ENCODE measurements around the gene ERCC6.

Gene ERCC6

GRCh38 chr10:49571388-49571787, 32.5 kb upstream of the ERCC6 start:
- Histone ChIP-seq H3K4me2 (ENCODE audit: low read length, poor library complexity, severe bottlenecking) (no peak overlapping the region), H3K14ac (ENCODE audit: low read length in 2 of 2) (no peak overlapping the region), H2AK5ac (ENCODE audit: low read length, severe bottlenecking) (no peak overlapping the region), H3K9ac (ENCODE audit: low read length) (no peak overlapping the region), H3K4me1 (ENCODE audit: control insufficient read depth, insufficient read depth, low read depth, low read length) (peaks cover 2% of the 10 kb centered on the region), H3K36me3 (ENCODE audit: control insufficient read depth in 1 of 2, insufficient read depth in 2 of 2, low read depth in 1 of 2, low read length in 2 of 2) (no peaks in the 10 kb centered on the region), H3K27me3 (ENCODE audit: control insufficient read depth in 1 of 2, insufficient read depth in 1 of 2, low read length in 2 of 2) (peaks cover 0 to 10% of the 10 kb centered on the region in 2 experiments), H2AFZ (ENCODE audit: low read depth, low read length) (no peak overlapping the region), H4K91ac (ENCODE audit: low read length) (no peak overlapping the region), H3K9me3 (ENCODE audit: control insufficient read depth, low read length) (peaks cover 14% of the 10 kb centered on the region), H3K4ac (ENCODE audit: low read depth in 1 of 2, low read length in 2 of 2) (no peak overlapping the region), H2BK15ac (ENCODE audit: low read depth, poor library complexity, severe bottlenecking) (no peak overlapping the region), H2BK120ac (ENCODE audit: low read depth, low read length) (no peak overlapping the region), H3K27ac (ENCODE audit: low read length, poor library complexity, severe bottlenecking) (no peak overlapping the region), H2BK5ac (ENCODE audit: low read depth, low read length, poor library complexity, severe bottlenecking) (no peak overlapping the region), H3K23ac (ENCODE audit: low read length in 2 of 2) (no peak overlapping the region), H3K4me3 (ENCODE audit: insufficient read depth in 1 of 2, low read depth in 1 of 2, low read length in 2 of 2) (no peak overlapping the region), H3K18ac (ENCODE audit: low read depth in 1 of 2, low read length in 2 of 2) (no peak overlapping the region), H4K8ac (ENCODE audit: low read length) (no peak overlapping the region), H3K79me1 (replicated peaks; ENCODE audit: low read length, poor library complexity, severe bottlenecking) (no peaks in the 10 kb centered on the region), H2BK12ac (ENCODE audit: low read length in 2 of 2) (no peak overlapping the region)
- DNase-seq, result peak; percentile 26
- 0% methylated on average over 1 of the region's 2 CpGs for WGBS

GRCh38 chr10:49569031-49569631, 30.2 kb upstream of the ERCC6 start:
- Histone ChIP-seq H2BK120ac (ENCODE audit: low read depth, low read length) (no peak overlapping the region), H2BK5ac (ENCODE audit: low read depth, low read length, poor library complexity, severe bottlenecking) (no peak overlapping the region), H2BK12ac (ENCODE audit: low read length in 2 of 2) (no peak overlapping the region), H4K8ac (ENCODE audit: low read length) (no peak overlapping the region), H4K91ac (ENCODE audit: low read length) (no peak overlapping the region), H2AFZ (ENCODE audit: low read depth, low read length) (no peak overlapping the region), H2AK5ac (ENCODE audit: low read length, severe bottlenecking) (no peak overlapping the region), H3K27ac (ENCODE audit: low read length, poor library complexity, severe bottlenecking) (no peak overlapping the region), H3K4me2 (ENCODE audit: low read length, poor library complexity, severe bottlenecking) (no peak overlapping the region), H3K9me3 (ENCODE audit: control insufficient read depth, low read length) (peaks cover 14% of the 10 kb centered on the region), H3K9ac (ENCODE audit: low read length) (peak overlapping the region; percentile 72), H3K27me3 (ENCODE audit: control insufficient read depth in 1 of 2, insufficient read depth in 1 of 2, low read length in 2 of 2) (peaks cover 0 to 10% of the 10 kb centered on the region in 2 experiments), H3K4me1 (ENCODE audit: control insufficient read depth, insufficient read depth, low read depth, low read length) (peaks cover 2% of the 10 kb centered on the region), H3K4me3 (ENCODE audit: insufficient read depth in 1 of 2, low read depth in 1 of 2, low read length in 2 of 2) (peak overlapping the region in 1 of 2 experiments; percentile 44), H2BK15ac (ENCODE audit: low read depth, poor library complexity, severe bottlenecking) (no peak overlapping the region), H3K18ac (ENCODE audit: low read depth in 1 of 2, low read length in 2 of 2) (no peak overlapping the region), H3K4ac (ENCODE audit: low read depth in 1 of 2, low read length in 2 of 2) (no peak overlapping the region), H3K79me1 (replicated peaks; ENCODE audit: low read length, poor library complexity, severe bottlenecking) (no peaks in the 10 kb centered on the region), H3K23ac (ENCODE audit: low read length in 2 of 2) (no peak overlapping the region), H3K14ac (ENCODE audit: low read length in 2 of 2) (no peak overlapping the region), H3K36me3 (ENCODE audit: control insufficient read depth in 1 of 2, insufficient read depth in 2 of 2, low read depth in 1 of 2, low read length in 2 of 2) (no peaks in the 10 kb centered on the region)
- WGBS, result 67% methylated on average over 3 of the region's 3 CpGs
- peak; percentile 35 for DNase-seq

GRCh38 chr10:49568235-49568634, 29.3 kb upstream of the ERCC6 start:
- H2BK120ac ChIP-seq (ENCODE audit: low read depth, low read length), result no peak overlapping the region
- no peak overlapping the region for H2AFZ ChIP-seq (ENCODE audit: low read depth, low read length)
- no peak overlapping the region for H3K27ac ChIP-seq (ENCODE audit: low read length, poor library complexity, severe bottlenecking)
- no peak overlapping the region for H3K23ac ChIP-seq (ENCODE audit: low read length in 2 of 2)
- no peak overlapping the region for H2BK15ac ChIP-seq (ENCODE audit: low read depth, poor library complexity, severe bottlenecking)
- no peak overlapping the region for H4K91ac ChIP-seq (ENCODE audit: low read length)
- H2BK5ac ChIP-seq (ENCODE audit: low read depth, low read length, poor library complexity, severe bottlenecking), result no peak overlapping the region
- peaks cover 0 to 10% of the 10 kb centered on the region in 2 experiments for H3K27me3 ChIP-seq (ENCODE audit: control insufficient read depth in 1 of 2, insufficient read depth in 1 of 2, low read length in 2 of 2)
- no peak overlapping the region for H3K18ac ChIP-seq (ENCODE audit: low read depth in 1 of 2, low read length in 2 of 2)
- H3K14ac ChIP-seq (ENCODE audit: low read length in 2 of 2), result no peak overlapping the region
- peaks cover 14% of the 10 kb centered on the region for H3K9me3 ChIP-seq (ENCODE audit: control insufficient read depth, low read length)
- H3K4ac ChIP-seq (ENCODE audit: low read depth in 1 of 2, low read length in 2 of 2), result no peak overlapping the region
- peak overlapping the region in 1 of 2 experiments; percentile 44 for H3K4me3 ChIP-seq (ENCODE audit: insufficient read depth in 1 of 2, low read depth in 1 of 2, low read length in 2 of 2)
- no peak for DNase-seq
- no peak overlapping the region for H2AK5ac ChIP-seq (ENCODE audit: low read length, severe bottlenecking)
- no peak overlapping the region for H2BK12ac ChIP-seq (ENCODE audit: low read length in 2 of 2)
- H3K9ac ChIP-seq (ENCODE audit: low read length), result peak overlapping the region; percentile 72
- H3K36me3 ChIP-seq (ENCODE audit: control insufficient read depth in 1 of 2, insufficient read depth in 2 of 2, low read depth in 1 of 2, low read length in 2 of 2), result no peaks in the 10 kb centered on the region
- no peaks in the 10 kb centered on the region for H3K79me1 ChIP-seq (replicated peaks; ENCODE audit: low read length, poor library complexity, severe bottlenecking)
- 41% methylated on average over 1 of the region's 2 CpGs for WGBS
- no peak overlapping the region for H4K8ac ChIP-seq (ENCODE audit: low read length)
- no peak overlapping the region for H3K4me2 ChIP-seq (ENCODE audit: low read length, poor library complexity, severe bottlenecking)
- H3K4me1 ChIP-seq (ENCODE audit: control insufficient read depth, insufficient read depth, low read depth, low read length), result peaks cover 2% of the 10 kb centered on the region

GRCh38 chr10:49567810-49568209, 28.9 kb upstream of the ERCC6 start:
- Histone ChIP-seq H2BK120ac (ENCODE audit: low read depth, low read length) (no peak overlapping the region), H3K4ac (ENCODE audit: low read depth in 1 of 2, low read length in 2 of 2) (no peak overlapping the region), H3K36me3 (ENCODE audit: control insufficient read depth in 1 of 2, insufficient read depth in 2 of 2, low read depth in 1 of 2, low read length in 2 of 2) (no peaks in the 10 kb centered on the region), H2BK15ac (ENCODE audit: low read depth, poor library complexity, severe bottlenecking) (no peak overlapping the region), H3K9me3 (ENCODE audit: control insufficient read depth, low read length) (peaks cover 14% of the 10 kb centered on the region), H3K4me2 (ENCODE audit: low read length, poor library complexity, severe bottlenecking) (no peak overlapping the region), H3K9ac (ENCODE audit: low read length) (peak overlapping the region; percentile 24), H3K27ac (ENCODE audit: low read length, poor library complexity, severe bottlenecking) (no peak overlapping the region), H3K79me1 (replicated peaks; ENCODE audit: low read length, poor library complexity, severe bottlenecking) (no peaks in the 10 kb centered on the region), H3K23ac (ENCODE audit: low read length in 2 of 2) (no peak overlapping the region), H3K27me3 (ENCODE audit: control insufficient read depth in 1 of 2, insufficient read depth in 1 of 2, low read length in 2 of 2) (peaks cover 0 to 10% of the 10 kb centered on the region in 2 experiments), H3K18ac (ENCODE audit: low read depth in 1 of 2, low read length in 2 of 2) (no peak overlapping the region), H2AK5ac (ENCODE audit: low read length, severe bottlenecking) (no peak overlapping the region), H3K14ac (ENCODE audit: low read length in 2 of 2) (no peak overlapping the region), H3K4me3 (ENCODE audit: insufficient read depth in 1 of 2, low read depth in 1 of 2, low read length in 2 of 2) (no peak overlapping the region), H4K91ac (ENCODE audit: low read length) (no peak overlapping the region), H2AFZ (ENCODE audit: low read depth, low read length) (no peak overlapping the region), H2BK5ac (ENCODE audit: low read depth, low read length, poor library complexity, severe bottlenecking) (no peak overlapping the region), H2BK12ac (ENCODE audit: low read length in 2 of 2) (no peak overlapping the region), H4K8ac (ENCODE audit: low read length) (no peak overlapping the region), H3K4me1 (ENCODE audit: control insufficient read depth, insufficient read depth, low read depth, low read length) (peaks cover 2% of the 10 kb centered on the region)
- no CpG with 5 or more reads among the region's 1 CpG for WGBS
- no peak for DNase-seq
